Type B pancreatic cell (in vitro differentiated cells): Measurements from ENCODE around the gene CABP2. TPM values are rescaled to one million over a fixed set of nuclear protein-coding genes. Genes with fewer than 3 reads are reported as not detected.
"Not testable (repeated sequence)": the region's sequence is repeated elsewhere in the genome, so short reads cannot be mapped to it uniquely, and the experiment has no call there.

Experiments used
- DNase-seq: peaks from one replicate; pipeline ENCODE4 v3.0.0; 2021; ENCODE audit warnings: mixed read lengths; ENCODE audit not compliant: unreplicated experiment; ENCODE audit errors: extremely low spot score
- H3K27ac Mint-ChIP-seq: 2 replicates; pipeline ENCODE4 v1.8.0; 2021; ENCODE audit warnings: mild to moderate bottlenecking, mixed read lengths
- H3K27me3 Mint-ChIP-seq: 2 replicates; pipeline ENCODE4 v1.8.0; 2021; ENCODE audit warnings: mixed read lengths
- H3K36me3 Mint-ChIP-seq: 2 replicates; pipeline ENCODE4 v1.8.0; 2021; ENCODE audit warnings: mixed read lengths
- H3K4me1 Mint-ChIP-seq: one replicate; pipeline ENCODE4 v1.8.0; 2021; ENCODE audit warnings: mixed read lengths; ENCODE audit not compliant: unreplicated experiment
- H3K4me3 Mint-ChIP-seq: 2 replicates; pipeline ENCODE4 v1.8.0; 2021; ENCODE audit warnings: mild to moderate bottlenecking, mixed read lengths
- H3K9me3 Mint-ChIP-seq: 2 replicates; pipeline ENCODE4 v1.8.0; 2021; ENCODE audit warnings: mixed read lengths
- total RNA-seq: library from RNA; stranded (reverse); gene quantifications from 2 replicates; pipeline ENCODE4 v1.2.1, GENCODE V29; 2021; ENCODE audit warnings: low replicate concordance
- TF ChIP-seq, protein P1 (sequence below): fragments of 200-600 bp; sonication (generic); conservative IDR thresholded peaks from 2 replicates; pipeline ENCODE4 v1.5.0; 2021; ENCODE audit warnings: antibody characterized with exemption, mild to moderate bottlenecking

Gene CABP2
- total RNA-seq, 1 donor from 2014 or later, result not detected

DNA sequence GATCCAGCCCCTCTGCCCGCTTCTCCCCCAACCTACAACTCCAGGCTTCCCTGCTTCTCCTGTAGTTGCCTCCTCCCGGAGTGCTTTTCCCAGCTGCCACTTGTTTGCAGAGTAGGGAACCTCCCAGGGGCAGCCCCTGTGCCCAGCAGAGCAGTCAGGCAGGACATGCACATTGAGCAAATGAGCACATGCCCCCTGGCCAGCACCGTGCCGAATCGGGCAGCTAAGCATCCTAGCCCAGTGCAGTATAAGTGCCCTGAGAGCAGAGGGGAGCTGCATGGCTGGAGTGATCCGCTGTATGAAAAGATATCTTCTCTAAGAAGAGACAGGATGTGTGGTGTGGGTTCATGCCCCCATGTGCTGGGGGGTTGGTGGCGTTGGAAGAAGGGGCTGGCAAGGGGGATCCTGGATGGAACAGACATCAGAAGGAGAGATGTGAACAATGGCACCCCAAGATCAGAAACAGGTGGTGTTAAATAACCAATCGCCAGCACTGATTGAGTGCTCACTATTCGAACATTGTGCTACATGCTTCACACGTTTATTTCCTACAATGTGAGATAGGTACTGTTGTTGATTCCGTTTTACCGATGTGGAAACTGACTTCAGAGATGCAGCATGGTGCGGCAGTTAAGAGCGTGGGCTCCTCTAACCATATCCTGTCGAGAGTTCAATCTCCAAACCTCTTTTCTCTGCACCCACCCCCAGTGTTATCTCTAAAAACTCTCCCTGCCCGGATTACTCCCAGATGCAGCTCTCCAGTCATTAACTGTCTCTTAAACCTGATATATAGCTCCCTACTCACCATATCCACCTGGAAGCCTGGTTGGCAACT is 39.2 kb downstream of the CABP2 start:
- peaks cover 3% of the 10 kb centered on the region for H3K27me3 Mint-ChIP-seq
- TF ChIP-seq, protein P1, sequence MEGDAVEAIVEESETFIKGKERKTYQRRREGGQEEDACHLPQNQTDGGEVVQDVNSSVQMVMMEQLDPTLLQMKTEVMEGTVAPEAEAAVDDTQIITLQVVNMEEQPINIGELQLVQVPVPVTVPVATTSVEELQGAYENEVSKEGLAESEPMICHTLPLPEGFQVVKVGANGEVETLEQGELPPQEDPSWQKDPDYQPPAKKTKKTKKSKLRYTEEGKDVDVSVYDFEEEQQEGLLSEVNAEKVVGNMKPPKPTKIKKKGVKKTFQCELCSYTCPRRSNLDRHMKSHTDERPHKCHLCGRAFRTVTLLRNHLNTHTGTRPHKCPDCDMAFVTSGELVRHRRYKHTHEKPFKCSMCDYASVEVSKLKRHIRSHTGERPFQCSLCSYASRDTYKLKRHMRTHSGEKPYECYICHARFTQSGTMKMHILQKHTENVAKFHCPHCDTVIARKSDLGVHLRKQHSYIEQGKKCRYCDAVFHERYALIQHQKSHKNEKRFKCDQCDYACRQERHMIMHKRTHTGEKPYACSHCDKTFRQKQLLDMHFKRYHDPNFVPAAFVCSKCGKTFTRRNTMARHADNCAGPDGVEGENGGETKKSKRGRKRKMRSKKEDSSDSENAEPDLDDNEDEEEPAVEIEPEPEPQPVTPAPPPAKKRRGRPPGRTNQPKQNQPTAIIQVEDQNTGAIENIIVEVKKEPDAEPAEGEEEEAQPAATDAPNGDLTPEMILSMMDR, result no peak
- DNase-seq, result no peak
- peaks cover 31% of the 10 kb centered on the region for H3K4me1 Mint-ChIP-seq
- peak overlapping the region; percentile 96 for H3K4me3 Mint-ChIP-seq
- H3K27ac Mint-ChIP-seq, result peak overlapping the region; percentile 50
- peaks cover 9% of the 10 kb centered on the region for H3K36me3 Mint-ChIP-seq
- no peaks in the 10 kb centered on the region for H3K9me3 Mint-ChIP-seq

DNA sequence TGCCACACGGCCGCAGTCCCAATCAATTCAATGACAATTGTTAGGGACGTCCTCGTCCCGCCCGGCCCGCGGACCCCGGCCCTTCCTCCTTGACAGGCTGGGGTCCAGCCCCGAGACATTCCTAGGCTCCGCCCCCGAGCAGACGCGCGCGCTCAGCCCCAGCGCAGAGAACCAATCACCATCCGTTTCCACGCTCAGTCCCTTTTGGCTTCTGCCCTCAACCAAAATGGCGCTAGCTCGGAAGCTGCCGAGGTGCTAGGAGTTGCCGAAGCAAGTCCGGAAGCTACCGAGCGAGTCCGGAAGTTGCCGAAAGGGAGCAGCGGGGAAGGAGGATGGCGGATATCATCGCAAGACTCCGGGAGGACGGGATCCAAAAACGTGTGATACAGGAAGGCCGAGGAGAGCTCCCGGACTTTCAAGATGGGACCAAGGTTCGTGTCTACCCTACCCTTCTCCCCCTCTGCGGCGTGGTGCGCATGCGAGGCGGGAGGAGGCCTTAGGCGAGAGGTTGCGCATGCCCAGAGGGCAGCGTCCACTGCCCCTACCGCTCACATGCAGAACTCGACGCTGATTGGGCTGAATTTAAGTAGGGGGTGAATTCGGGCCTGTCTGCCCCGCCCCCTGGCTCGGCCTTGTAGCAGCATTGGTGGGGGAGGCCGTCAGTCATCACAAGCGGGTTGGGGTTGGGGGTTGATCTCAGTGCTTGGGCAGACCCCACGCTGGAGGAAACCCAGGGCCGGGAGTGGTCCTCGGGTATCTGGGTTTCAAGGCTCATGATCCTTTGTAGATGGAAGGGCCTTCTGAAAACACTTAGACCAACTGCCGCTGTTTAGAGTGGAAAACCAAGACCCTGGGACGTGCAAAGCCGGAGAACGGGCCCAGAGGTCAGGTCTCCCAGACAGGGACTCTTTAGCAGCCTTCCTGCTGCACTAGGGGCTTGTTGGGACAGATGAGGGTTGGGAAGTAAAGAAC is 40.1 kb downstream of the CABP2 start, which contains the start of gene AIP:
AIP (plus strand) TSS at position 200 of the 972 bp plus-strand sequence; CDS start at position 333, 133 bp downstream.
- peaks cover 9% of the 10 kb centered on the region for H3K36me3 Mint-ChIP-seq
- peaks cover 3% of the 10 kb centered on the region for H3K27me3 Mint-ChIP-seq
- TF ChIP-seq, protein P1, result peak; percentile 46
- H3K4me1 Mint-ChIP-seq, result peaks cover 31% of the 10 kb centered on the region
- no peaks in the 10 kb centered on the region for H3K9me3 Mint-ChIP-seq
- peak; percentile 97 for DNase-seq
- H3K27ac Mint-ChIP-seq, result peak within 1 kb of the TSS; percentile 92
- H3K4me3 Mint-ChIP-seq, result peak within 1 kb of the TSS; percentile 96

DNA sequence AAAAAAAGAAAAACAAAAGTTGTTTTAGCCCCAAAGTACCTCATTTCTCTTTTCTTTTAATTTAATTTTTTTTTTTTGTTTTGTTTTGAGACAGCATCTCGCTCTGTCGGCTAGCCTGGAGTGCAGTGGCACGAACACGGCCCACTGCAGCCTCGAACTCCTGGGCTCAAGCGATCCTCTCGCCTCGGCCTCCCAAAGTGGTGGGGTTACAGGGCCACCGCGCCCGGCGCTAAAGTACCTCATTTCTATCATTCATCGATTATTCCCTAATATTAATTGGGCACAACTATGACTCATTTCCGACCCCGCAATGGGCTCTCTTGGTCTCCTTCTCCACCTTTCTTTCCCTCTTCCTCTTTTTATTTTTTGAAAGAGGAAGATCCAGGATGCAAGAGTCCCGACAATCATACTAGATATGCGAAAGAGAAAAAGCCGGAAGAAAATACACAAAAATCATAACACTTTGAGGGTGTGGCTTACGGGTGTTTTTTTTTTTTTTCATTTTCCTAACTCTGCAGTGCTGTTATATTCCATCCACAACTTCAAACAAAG is 40.9 kb downstream of the CABP2 start:
- peaks cover 31% of the 10 kb centered on the region for H3K4me1 Mint-ChIP-seq

DNA sequence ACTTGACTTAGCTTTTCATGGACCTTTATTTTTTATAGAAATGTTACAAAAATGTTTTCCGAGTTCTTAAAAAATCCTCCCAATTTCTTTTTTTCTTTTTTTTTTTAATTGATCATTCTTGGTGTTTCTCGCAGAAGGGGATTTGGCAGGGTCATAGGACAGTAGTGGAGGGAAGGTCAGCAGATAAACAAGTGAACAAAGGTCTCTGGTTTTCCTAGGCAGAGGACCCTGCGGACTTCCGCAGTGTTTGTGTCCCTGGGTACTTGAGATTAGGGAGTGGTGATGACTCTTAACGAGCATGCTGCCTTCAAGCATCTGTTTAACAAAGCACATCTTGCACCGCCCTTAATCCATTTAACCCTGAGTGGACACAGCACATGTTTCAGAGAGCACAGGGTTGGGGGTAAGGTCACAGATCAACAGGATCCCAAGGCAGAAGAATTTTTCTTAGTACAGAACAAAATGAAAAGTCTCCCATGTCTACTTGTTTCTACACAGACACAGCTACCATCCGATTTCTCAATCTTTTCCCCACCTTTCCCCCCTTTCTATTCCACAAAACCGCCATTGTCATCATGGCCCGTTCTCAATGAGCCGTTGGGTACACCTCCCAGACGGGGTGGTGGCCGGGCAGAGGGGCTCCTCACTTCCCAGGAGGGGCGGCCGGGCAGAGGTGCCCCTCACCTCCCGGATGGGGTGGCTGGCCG is 45.7 kb downstream of the CABP2 start:
- H3K36me3 Mint-ChIP-seq, DNase-seq, H3K9me3 Mint-ChIP-seq, H3K27me3 Mint-ChIP-seq, H3K27ac Mint-ChIP-seq, H3K4me3 Mint-ChIP-seq, H3K4me1 Mint-ChIP-seq: not testable (repeated sequence)

More for the DNA sequence above, 40.9 kb downstream of the CABP2 start:
- Mint-ChIP-seq H3K4me3 (peak overlapping the region; percentile 96), H3K36me3 (peaks cover 4% of the 10 kb centered on the region), H3K27me3 (peaks cover 3% of the 10 kb centered on the region), H3K9me3 (no peaks in the 10 kb centered on the region), H3K27ac (peak overlapping the region; percentile 92)
- DNase-seq, result no peak
- TF ChIP-seq, protein P1, result no peak

DNA sequence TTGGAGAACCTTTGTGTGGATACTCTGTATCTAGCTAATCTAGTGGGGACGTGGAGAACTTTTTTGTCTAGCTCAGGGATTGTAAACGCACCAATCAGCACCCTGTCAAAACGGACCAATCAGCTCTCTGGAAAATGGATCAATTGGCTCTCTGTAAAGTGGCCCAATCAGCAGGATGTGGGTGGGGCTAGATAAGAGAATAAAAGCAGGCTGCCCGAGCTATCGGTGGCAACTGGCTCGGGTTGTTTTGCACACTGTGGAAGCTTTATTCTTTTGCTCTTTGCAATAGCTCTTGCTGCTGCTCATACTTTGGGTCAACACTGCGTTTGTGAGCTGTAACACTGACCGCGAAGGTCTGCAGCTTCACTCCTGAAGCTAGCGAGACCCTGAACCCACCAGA is 46.6 kb downstream of the CABP2 start:
- DNase-seq, H3K27me3 Mint-ChIP-seq, H3K27ac Mint-ChIP-seq, H3K9me3 Mint-ChIP-seq, H3K4me3 Mint-ChIP-seq, H3K36me3 Mint-ChIP-seq, H3K4me1 Mint-ChIP-seq: not testable (repeated sequence)

DNA sequence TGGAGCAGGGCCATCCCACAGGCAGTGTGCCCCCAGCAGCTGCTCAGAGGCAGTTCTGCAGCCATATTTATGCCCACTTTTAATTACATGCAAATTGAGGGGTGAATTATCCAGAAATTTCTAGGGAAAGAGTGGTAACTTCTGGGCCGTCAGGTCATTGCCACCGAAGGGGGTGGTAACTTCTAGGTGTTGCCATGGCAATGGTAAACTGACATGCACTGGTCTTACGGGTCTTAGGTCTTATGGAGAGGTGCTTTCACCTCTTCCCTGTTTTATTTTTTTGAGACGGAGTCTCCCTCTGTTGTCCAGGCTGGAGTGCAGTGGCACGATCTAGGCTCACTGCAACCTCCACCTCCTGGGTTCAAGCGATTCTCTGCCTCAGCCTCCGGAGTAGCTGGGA is 50.4 kb downstream of the CABP2 start:
- H3K9me3 Mint-ChIP-seq, result no peaks in the 10 kb centered on the region
- no peak for DNase-seq
- no peaks in the 10 kb centered on the region for H3K27me3 Mint-ChIP-seq
- H3K4me1 Mint-ChIP-seq, result no peaks in the 10 kb centered on the region
- TF ChIP-seq, protein P1, result no peak
- no peak overlapping the region for H3K4me3 Mint-ChIP-seq
- no peak overlapping the region for H3K27ac Mint-ChIP-seq
- no peaks in the 10 kb centered on the region for H3K36me3 Mint-ChIP-seq
